NCI-H748 treated with DMSO at 0.1 percent for 48 hours (cell line): Measurements from ENCODE around the gene RCN2.

Experiments used
- DNase-seq: peaks from one replicate; lab custom pipeline; 2025; lab: John Stamatoyannopoulos, UW

The RCN2 gene

GRCh38 chr15:76973906-76974305 lies 42.4 kb downstream of the RCN2 start:
- DNase-seq: no peak

DNA sequence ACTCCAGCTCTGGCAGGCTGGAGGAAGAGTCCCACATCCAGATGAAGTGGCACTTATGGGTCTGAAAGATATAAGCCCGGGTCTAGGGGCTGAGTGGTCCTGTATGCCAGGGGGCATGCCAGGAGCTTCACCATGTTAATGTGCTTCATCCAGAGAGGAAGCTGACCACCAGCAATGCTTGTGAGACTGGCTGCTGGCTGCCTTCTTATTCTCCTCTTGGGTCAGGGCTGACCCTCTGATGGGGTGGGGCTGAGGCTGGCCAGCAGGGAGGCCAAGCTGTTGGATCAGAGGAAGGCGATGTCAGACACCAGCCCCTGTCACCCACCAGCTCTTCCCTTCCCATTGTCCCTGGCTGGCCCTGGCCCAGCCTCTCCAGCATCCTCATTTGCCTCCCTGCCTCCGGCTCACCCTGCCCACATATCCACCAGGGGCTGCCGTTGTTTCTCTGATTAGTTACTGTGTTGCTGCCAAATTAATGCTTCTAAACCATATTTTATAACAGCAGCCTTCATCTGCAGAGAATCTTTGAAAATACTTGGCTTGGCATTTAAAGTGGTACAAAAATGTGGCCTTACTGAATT lies 43.0 kb downstream of the RCN2 start:
- no peak for DNase-seq

GRCh38 chr15:76976141-76976540 lies 44.6 kb downstream of the RCN2 start:
- DNase-seq: no peak

GRCh38 chr15:76976572-76977270 lies 45.2 kb downstream of the RCN2 start:
- DNase-seq: no peak

DNA sequence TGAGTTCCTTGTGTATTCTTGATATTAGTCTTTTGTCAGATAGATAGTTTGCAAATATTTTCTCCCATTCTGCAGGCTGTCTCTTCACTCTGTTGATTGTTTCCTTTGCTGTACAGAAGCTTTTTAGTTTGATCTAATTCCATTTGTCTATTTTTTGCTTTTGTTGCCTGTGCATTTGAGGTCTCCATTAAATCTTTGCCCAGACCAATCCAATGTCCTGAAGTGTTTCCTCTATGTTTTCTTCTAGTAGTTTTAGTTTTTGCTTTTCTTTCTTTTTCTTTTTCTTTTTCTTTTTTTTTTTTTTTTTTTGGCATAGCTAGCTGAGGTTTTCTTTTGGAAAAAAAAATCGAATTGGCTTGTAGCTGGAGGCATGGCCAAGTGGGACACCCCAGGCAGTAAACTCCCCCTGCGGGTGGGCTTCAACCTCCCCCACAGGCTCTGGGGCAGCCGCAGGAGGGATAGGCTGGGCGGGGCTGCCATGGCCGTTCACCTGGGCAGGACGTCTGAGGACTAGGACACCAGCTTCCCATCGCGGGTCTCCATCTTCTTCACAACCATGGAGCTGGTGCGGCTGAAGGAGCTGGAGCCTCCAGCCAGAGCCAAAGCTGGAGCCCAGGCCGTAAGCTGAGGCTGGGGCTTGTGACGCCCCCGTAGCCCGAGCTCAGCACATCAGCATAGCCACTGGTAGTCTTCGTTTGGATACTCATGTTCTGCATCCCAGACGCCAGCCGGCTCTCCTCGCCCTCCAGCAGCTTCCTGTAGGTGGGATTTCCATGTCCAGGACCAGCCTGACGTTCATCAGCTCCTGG lies 47.2 kb downstream of the RCN2 start:
- no peak for DNase-seq

DNA sequence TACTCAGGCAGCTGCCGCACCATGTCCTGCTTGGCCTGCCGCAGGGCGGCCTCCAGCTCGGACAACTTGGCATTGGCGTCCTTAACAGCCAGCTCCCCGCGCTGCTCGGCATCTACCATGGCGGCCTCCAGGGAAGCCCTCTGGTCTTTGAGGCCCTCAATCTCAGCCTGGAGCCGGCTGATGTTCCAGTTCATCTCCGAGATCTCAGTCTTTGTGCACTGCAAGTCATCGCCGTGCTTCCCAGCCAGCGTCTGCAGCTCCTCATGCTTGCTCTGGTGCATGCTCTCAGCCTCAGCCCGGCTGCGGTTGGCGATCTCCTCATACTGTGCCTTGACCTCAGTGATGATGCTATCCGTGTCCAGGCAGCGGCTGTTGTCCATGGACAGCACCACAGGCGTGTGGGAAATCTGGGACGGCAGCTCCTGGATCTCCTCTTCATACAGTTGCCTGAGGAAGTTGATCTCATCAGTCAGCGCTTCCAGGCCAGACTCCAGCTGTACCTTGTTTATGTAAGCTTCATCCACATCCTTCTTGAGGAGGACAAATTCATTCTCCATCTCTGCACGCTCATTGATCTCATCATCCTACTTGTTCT lies 47.9 kb downstream of the RCN2 start:
- no peak for DNase-seq

GRCh38 chr15:76979996-76980520 lies 48.5 kb downstream of the RCN2 start:
- DNase-seq: no peak

- no peak for DNase-seq
Observed at GRCh38 chr15:76982356-76982755, 50.8 kb downstream of the RCN2 start.

GRCh38 chr15:76982756-76983155 lies 51.2 kb downstream of the RCN2 start:
- DNase-seq: no peak

GRCh38 chr15:76983590-76984375 lies 52.2 kb downstream of the RCN2 start:
- no peak for DNase-seq

GRCh38 chr15:76986743-76987142 lies 55.2 kb downstream of the RCN2 start:
- no peak for DNase-seq

- DNase-seq: no peak
Observed at GRCh38 chr15:76987276-76987675, 55.7 kb downstream of the RCN2 start.

GRCh38 chr15:76987896-76988860 lies 56.6 kb downstream of the RCN2 start:
- DNase-seq: no peak

DNA sequence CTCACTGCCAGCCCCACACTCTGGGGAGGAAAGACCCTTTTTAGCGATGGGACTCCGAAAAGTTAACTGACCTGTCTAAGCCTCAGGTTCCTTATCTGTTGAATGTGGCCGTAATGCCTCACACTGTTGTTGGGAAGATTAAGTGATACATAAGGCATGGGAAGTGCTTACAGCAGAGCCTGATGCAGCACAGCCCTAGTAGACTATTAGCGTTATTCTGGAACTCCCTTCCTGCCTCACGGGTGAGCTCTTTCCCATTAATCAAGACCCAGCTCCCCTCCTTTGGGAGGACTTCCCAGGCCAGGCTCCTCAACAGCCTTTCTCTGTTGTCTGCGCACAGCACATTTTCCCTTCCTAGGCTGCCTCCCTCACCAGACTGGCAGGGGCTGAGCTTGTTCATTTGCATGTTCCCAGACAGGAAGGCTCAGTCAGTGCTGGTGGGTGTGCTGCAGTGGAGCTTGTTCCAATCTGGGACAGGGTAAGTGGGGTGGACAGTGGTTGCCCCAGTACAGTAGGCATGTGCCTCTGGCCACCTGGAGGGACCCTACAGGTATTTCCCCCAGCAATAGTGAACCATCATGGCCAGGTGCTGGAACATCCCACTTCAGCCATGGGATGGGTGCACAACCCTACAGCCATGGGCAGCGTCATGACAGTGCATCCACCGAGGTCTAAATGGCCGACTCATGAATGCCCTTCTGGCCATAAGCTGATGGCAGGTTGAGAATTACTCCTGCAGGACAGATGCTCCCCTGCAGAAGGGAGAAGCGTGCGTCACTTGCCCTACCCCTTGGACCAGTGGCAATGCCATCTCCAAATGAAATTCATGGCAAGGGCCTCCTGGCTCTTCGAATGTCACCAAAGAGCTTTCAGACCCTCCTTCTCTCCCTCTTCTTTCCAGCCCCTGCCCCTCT lies 57.6 kb downstream of the RCN2 start:
- DNase-seq: no peak

DNA sequence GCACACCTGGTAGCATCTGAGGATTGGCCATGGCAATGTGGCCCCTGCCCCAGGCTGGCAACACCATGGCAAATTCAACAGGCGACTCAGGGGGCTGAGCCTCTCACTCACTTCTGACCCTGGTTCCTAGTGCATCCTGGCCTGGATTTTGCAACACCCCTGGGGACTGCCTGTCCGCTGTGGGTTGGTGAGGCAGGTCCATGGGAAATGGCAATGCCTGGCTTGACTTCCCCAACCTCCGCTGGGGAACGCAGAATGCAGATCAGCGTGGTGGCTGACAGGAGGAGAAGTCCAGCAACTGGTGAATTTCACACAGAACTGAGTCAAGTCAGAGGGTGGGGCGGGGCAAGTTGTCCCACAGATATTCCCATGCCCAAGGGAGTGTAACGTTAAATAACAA lies 59.5 kb downstream of the RCN2 start:
- no peak for DNase-seq

DNA sequence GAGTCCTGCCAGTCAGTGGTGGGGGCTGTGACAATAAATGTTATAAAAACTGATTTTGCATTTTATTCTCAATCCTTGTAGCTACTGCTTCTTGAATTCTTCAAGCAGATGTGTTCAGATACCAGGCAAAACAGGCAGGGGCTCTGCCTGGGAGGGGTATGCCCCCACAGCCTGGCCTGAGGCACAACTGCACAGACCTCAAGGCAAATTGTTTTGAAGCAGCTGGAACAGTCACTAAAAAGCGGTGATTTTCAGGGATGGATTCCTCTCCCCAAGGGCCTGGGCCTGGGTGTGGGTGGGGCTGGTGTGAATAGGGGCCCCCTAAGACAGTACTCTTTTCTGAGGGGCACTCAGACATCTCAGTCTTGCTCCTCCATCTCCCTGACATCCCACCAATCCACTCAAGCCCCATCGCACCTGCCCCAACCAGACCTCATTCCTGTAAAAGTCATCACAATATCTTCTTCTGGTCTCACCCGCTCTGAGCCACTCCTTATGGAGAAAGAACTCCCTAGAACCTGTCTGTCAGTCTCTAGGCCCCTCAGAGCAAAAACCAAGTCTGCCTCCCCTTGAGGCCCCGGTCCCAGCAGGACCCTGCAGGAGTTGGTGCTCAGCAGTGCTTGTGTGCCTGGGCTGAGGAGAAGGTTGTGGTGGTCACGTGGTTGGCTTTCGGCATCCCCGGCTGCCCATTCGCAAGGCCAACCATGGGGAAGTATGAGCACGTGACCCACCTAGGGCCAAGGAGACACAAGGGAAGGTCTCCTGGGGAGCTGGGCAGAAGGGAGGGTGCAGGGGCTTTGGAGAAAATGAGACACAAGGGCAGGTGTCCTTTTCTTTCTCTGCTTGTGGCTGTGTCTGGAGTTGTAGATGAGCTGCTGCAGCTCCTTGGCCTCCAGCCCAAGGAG lies 60.4 kb downstream of the RCN2 start:
- DNase-seq: no peak

DNA sequence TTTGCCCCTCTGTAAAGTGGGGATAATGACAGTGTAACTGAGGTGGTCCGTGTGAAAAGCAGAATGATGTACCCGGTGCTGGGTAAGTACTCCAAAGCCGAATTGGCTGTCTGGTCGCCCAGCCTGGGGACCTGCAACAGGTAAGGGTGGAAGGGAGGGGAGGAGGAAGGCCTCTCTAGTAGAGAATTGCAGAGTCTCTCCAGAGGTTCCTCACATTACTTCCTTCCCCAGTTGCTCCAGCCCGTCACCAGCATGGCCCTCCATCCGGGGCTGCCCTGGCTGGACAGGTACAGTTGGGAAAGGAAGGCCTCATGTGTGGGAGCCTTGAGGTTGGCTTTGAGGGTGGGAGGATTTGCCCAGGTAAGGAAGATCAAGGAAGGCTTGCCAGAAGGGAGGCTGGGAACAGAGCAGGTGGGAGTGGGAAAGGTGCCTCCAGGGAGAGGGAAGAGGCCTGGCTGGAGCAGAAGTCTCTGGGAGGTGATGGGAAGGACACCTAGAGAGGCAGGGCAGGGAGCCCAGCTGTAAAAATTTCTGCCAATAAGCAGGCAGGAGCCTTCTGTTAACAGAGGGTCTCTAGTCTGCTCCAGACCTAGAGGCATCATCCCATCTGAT lies 61.7 kb downstream of the RCN2 start:
- no peak for DNase-seq

- no peak for DNase-seq
Observed at GRCh38 chr15:76994001-76994400, 62.5 kb downstream of the RCN2 start.
